Naive thymus-derived CD4-positive, alpha-beta T cell (primary cell): ENCODE measurements around the gene CCDC116. TPM values are rescaled to one million over a fixed set of nuclear protein-coding genes. Genes with fewer than 3 reads are reported as not detected.
A peak's percentile ranks its signal among the peaks of the same experiment; 100 is the strongest.

ENCODE experiments used
- ATAC-seq: fragments of 150-1000 bp; cut with Tn5 transposase; 2 replicates; pipeline ENCODE4 v1.10.0; 2021; ENCODE audit warnings: mild to moderate bottlenecking, moderate library complexity
- CTCF ChIA-PET: fragments of 350-600 bp; sonication (Branson Sonifier 250); formaldehyde crosslinking; loops from one replicate; lab custom pipeline; 2021; ENCODE audit warnings: antibody characterized with exemption; lab: Charles Lee
- POLR2A ChIA-PET: fragments of 350-600 bp; sonication (Branson Sonifier 250); formaldehyde crosslinking; loops from one replicate; lab custom pipeline; 2021; ENCODE audit warnings: antibody characterized with exemption, inconsistent platforms; lab: Charles Lee
- DNase-seq, 9 donors: peaks; one replicate each; pipeline versions ENCODE4 v3.0.0 to v3.0.0-alpha.2; 2020 to 2022; ENCODE audit warnings: mixed read lengths in 1 of 9
- H3K27ac ChIP-seq: one replicate; pipeline ENCODE4 v1.7.0; 2013; ENCODE audit warnings: mild to moderate bottlenecking, low read depth, low read length, moderate library complexity
- H3K27me3 ChIP-seq, 2 donors: one replicate each; pipeline ENCODE4 v1.7.0; 2013; ENCODE audit warnings: low read length in 2 of 2, mild to moderate bottlenecking in 2 of 2, moderate library complexity in 2 of 2; ENCODE audit not compliant: control insufficient read depth in 2 of 2, insufficient read depth in 2 of 2
- H3K36me3 ChIP-seq, 3 experiments: 1 replicate in 2 of 3; 2 replicates in 1 of 3; pipeline ENCODE4 v1.7.0; 2013; ENCODE audit warnings: low read length in 3 of 3, mild to moderate bottlenecking in 3 of 3, moderate library complexity in 1 of 3; ENCODE audit not compliant: insufficient read depth in 3 of 3, control insufficient read depth in 2 of 3
- H3K4me1 ChIP-seq, 2 donors: one replicate each; pipeline ENCODE4 v1.7.0; 2013; ENCODE audit warnings: low read length in 2 of 2, mild to moderate bottlenecking in 2 of 2, moderate library complexity in 1 of 2; ENCODE audit not compliant: control insufficient read depth in 2 of 2, insufficient read depth in 2 of 2
- H3K4me3 ChIP-seq: 2 replicates; pipeline ENCODE4 v1.7.0; 2013; ENCODE audit warnings: mild to moderate bottlenecking, low read length
- H3K9me3 ChIP-seq, 3 experiments: 1 replicate in 2 of 3; 2 replicates in 1 of 3; pipeline ENCODE4 v1.7.0; 2013; ENCODE audit warnings: low read length in 3 of 3; ENCODE audit not compliant: control insufficient read depth in 2 of 3
- H3K27ac Mint-ChIP-seq, 9 donors: one replicate each; pipeline ENCODE4 v1.8.0; 2020 to 2022; ENCODE audit warnings: mixed read lengths in 9 of 9, mild to moderate bottlenecking in 8 of 9, moderate library complexity in 5 of 9, inconsistent platforms in 2 of 9
- H3K27me3 Mint-ChIP-seq, 5 donors: one replicate each; pipeline ENCODE4 v1.8.0; 2021 to 2022; ENCODE audit warnings: mixed read lengths in 5 of 5, mild to moderate bottlenecking in 1 of 5
- H3K36me3 Mint-ChIP-seq, 5 donors: one replicate each; pipeline ENCODE4 v1.8.0; 2020 to 2022; ENCODE audit warnings: mixed read lengths in 5 of 5, mild to moderate bottlenecking in 3 of 5, inconsistent platforms in 1 of 5
- H3K4me1 Mint-ChIP-seq, 7 donors: one replicate each; pipeline ENCODE4 v1.8.0; 2020 to 2022; ENCODE audit warnings: mixed read lengths in 7 of 7, mild to moderate bottlenecking in 3 of 7, inconsistent platforms in 1 of 7
- H3K4me3 Mint-ChIP-seq, 10 donors: one replicate each; pipeline ENCODE4 v1.8.0; 2020 to 2022; ENCODE audit warnings: mild to moderate bottlenecking in 10 of 10, mixed read lengths in 10 of 10, moderate library complexity in 6 of 10, inconsistent platforms in 2 of 10
- H3K9me3 Mint-ChIP-seq, 11 donors: one replicate each; pipeline ENCODE4 v1.8.0; 2020 to 2022; ENCODE audit warnings: mixed read lengths in 11 of 11, mild to moderate bottlenecking in 4 of 11, inconsistent platforms in 1 of 11, moderate library complexity in 1 of 11
- intact Hi-C, 2 donors: fragments of 100-400 bp; cut with micrococcal nuclease; formaldehyde crosslinking; loops; one replicate each; pipeline ENCODE4 v1.15.1; 2023
- polyA plus RNA-seq, 2 donors: library from polyadenylated mRNA; unstranded; fragments of 300-500 nt; fragmentation: Illumina TruSeq; gene quantifications; one replicate each; pipeline ENCODE4 v1.2.3, GENCODE V29; 2021
- total RNA-seq, 6 experiments: library from RNA in 5 of 6; stranded (reverse) in 5 of 6; gene quantifications; 1 replicate in 5 of 6; 2 replicates in 1 of 6; pipeline ENCODE4 v1.2.3 and lab custom pipeline; 2021 to 2026

CCDC116 gene
- total and polyA plus RNA-seq, 7 experiments from 2014 or later = 0.21 to 0.43 (median 0.27) TPM; not detected in 3

DNA sequence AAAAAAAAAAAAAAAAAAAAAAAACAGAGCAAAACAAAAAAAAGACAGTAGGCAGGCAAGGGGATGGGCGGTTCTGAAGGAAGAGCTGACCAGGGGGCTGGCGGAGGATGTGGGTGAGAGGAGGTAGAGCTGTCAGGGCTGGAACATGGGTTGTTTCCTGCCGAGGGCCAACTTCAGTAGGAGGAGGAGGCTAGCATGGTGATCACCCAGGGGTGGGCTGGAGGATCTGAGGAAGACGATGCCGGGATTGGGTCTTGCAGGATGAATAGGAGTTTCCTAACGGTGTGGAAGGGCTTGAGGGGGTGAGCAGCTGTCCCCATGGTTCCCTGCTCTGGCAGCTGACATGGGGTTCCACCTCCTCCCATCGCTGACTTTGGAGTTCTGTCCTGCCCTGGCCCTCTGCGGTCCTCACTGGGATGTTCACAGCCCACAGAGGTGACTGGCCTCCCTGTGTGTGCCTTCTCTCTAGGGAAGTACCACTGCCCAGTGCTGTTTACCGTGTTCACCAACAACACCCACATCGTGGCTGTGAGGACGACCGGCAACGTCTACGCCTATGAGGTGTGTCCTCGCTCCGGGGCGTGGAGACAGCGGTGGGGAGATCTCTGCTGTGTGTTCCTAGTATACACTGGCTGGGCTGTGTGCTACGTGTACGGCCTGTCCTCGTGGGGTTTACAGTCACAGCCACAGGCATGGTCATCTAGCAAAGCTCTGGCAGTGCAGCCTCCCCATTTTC lies 48.4 kb downstream of the CCDC116 start:
- Histone ChIP-seq H3K4me1 (no peaks in the 10 kb centered on the region), H3K36me3 (peaks cover 0 to 52% (median 6%) of the 10 kb centered on the region in 3 experiments), H3K4me3 (no peak overlapping the region), H3K27ac (no peak overlapping the region), H3K27me3 (no peaks in the 10 kb centered on the region), H3K9me3 (no peaks in the 10 kb centered on the region)
- intact Hi-C loops = no loop called here
- Mint-ChIP-seq H3K4me1 (peaks cover 0 to 12% (median 0%) of the 10 kb centered on the region in 7 donors), H3K27me3 (no peaks in the 10 kb centered on the region), H3K36me3 (peaks cover 0 to 44% (median 10%) of the 10 kb centered on the region in 5 donors), H3K9me3 (no peaks in the 10 kb centered on the region), H3K27ac (peak overlapping the region in 2 of 9 donors; percentile 36 to 38), H3K4me3 (peak overlapping the region in 1 of 10 donors; percentile 25)
- POLR2A ChIA-PET = no interaction called here
- peak; percentile 48 for ATAC-seq
- DNase-seq = no peak
- CTCF ChIA-PET = no interaction called here

DNA sequence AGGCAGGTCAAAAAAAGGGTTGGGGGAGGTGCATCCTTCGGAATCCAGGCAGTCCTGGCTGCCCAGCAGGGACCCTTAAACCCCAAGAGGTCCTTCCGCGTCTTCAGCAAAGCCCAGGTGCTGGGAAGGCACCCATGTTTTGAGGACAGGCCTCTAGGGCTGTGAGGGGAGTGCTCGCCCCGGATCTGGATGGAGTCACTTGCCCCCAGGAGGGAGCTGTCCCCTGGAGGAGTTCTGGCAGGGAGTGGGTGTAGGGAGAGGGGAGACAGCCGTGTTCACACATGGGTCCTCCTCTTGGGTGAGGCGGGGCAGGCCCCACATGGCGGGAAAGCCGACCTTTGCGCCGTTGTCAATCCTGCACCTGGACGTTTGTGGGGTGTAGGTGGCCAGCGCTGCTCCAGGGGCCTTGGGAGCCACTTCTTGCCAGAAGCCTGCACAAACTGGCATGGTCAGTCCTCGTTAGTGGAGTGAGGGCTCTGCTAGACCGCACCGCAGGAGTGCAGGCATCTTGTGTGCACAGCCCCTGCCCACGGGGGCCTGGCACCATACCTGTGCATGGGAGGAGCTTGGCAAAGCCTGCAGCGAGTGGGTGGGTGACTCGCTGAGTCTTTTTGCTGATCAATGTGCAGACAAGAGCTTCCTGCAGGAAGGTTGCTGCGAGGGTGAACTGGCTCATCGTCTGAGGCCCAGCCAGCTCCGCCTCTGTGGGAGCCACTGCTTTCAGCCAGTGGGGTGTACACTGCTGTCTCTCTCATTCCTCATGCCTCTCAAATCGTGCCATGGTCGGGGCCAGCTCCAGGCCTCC lies 49.2 kb downstream of the CCDC116 start:
- intact Hi-C loops = no loop called here
- no peaks in the 10 kb centered on the region for H3K27me3 Mint-ChIP-seq
- H3K4me3 Mint-ChIP-seq = no peak overlapping the region
- Histone ChIP-seq H3K27ac (no peak overlapping the region), H3K4me1 (no peaks in the 10 kb centered on the region), H3K36me3 (peaks cover 0 to 58% (median 6%) of the 10 kb centered on the region in 3 experiments), H3K9me3 (no peaks in the 10 kb centered on the region), H3K4me3 (no peak overlapping the region), H3K27me3 (no peaks in the 10 kb centered on the region)
- H3K9me3 Mint-ChIP-seq = no peaks in the 10 kb centered on the region
- CTCF ChIA-PET = no interaction called here
- ATAC-seq (no peak), DNase-seq (no peak)
- H3K27ac Mint-ChIP-seq = peak overlapping the region in 3 of 9 donors; percentile 22 to 62 (median 36)
- POLR2A ChIA-PET = no interaction called here
- peaks cover 0 to 37% (median 3%) of the 10 kb centered on the region in 5 donors for H3K36me3 Mint-ChIP-seq
- H3K4me1 Mint-ChIP-seq = peaks cover 0 to 12% (median 0%) of the 10 kb centered on the region in 7 donors

DNA sequence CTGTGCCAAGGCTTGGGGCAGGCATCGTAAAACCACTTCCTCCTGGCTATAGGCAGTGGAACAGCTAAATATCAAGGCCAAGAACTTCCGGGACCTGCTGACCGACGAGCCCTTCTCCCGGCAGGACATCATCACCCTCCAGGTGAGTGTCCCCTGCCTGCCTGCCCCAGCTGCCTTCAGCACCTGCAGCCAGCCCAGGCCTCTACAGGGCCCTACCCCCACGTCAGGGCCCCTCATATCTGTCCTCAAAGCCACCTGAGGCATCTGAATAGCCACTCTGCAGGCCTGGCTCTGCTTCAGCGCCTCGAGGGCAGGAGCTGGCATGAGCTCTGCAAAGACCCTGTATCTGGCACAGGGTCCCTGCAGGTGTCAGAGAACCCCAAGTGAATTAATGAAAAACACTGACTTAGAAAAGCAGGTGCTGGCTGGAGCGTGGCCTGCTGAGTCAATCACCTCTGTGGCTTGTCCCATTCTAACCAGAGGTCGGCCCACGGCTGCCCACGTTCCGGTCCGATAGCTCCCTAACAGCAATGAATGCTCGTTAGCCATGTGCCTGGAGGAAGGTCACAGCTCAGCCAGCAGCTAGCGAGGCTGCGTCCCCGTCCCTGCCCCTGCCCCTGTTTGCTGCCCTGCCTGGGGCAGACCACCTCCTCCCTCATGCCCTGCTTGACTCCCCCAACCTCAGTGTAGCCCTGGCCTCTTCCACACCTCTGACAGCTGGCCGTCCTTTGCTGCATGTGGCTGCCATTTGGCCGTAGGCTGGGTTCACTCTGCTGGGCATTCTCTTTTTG lies 50.0 kb downstream of the CCDC116 start:
- H3K4me1 ChIP-seq = no peaks in the 10 kb centered on the region

DNA sequence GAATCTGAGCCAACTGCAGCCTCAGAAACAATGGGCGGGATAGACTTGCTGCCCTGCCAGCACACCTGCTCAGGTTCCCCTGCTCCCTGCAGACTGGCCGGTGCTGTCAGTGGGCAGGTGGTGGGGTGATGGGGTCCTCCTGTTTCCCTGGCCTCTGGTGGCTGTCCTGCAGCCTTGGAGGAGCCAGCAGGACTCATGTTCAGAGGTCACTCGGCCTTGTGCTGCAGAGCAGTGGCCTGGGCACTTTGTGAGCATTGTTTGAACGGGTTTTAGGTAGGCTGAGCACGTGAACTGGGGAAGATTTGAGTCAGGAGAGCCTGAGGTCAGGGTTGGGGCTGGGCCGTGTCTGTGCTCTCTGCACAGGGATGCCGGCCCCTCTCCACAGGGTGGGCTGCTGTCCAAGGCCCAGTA lies 50.8 kb downstream of the CCDC116 start:
- Histone ChIP-seq H3K27ac (no peak overlapping the region), H3K27me3 (no peaks in the 10 kb centered on the region), H3K4me3 (no peak overlapping the region), H3K4me1 (no peaks in the 10 kb centered on the region), H3K36me3 (peaks cover 0 to 71% (median 6%) of the 10 kb centered on the region in 3 experiments), H3K9me3 (no peaks in the 10 kb centered on the region)
- no peaks in the 10 kb centered on the region for H3K27me3 Mint-ChIP-seq
- H3K27ac Mint-ChIP-seq = no peak overlapping the region
- no peak for ATAC-seq
- POLR2A ChIA-PET = no interaction called here
- H3K4me3 Mint-ChIP-seq = no peak overlapping the region
- intact Hi-C loops = no loop called here
- DNase-seq = no peak
- no peaks in the 10 kb centered on the region for H3K9me3 Mint-ChIP-seq
- peaks cover 0 to 31% (median 3%) of the 10 kb centered on the region in 5 donors for H3K36me3 Mint-ChIP-seq
- peaks cover 0 to 11% (median 0%) of the 10 kb centered on the region in 7 donors for H3K4me1 Mint-ChIP-seq
- CTCF ChIA-PET = no interaction called here

More for the DNA sequence above, 50.0 kb downstream of the CCDC116 start:
- H3K4me3 Mint-ChIP-seq = no peak overlapping the region
- no peak overlapping the region for H3K27ac ChIP-seq
- ChIA-PET POLR2A (no interaction called here), CTCF (interaction anchor here (0.7 kb wide), 1 partner anchor 1624 kb away, joined by 3 read pairs; no protein-coding TSS in a partner anchor)
- no peak for ATAC-seq
- H3K9me3 Mint-ChIP-seq = no peaks in the 10 kb centered on the region
- no peaks in the 10 kb centered on the region for H3K27me3 Mint-ChIP-seq
- no peak for DNase-seq
- H3K9me3 ChIP-seq = no peaks in the 10 kb centered on the region
- H3K36me3 Mint-ChIP-seq = peaks cover 0 to 33% (median 3%) of the 10 kb centered on the region in 5 donors
- H3K27me3 ChIP-seq = no peaks in the 10 kb centered on the region
- peaks cover 0 to 12% (median 0%) of the 10 kb centered on the region in 7 donors for H3K4me1 Mint-ChIP-seq
- peaks cover 0 to 66% (median 6%) of the 10 kb centered on the region in 3 experiments for H3K36me3 ChIP-seq
- no peak overlapping the region for H3K4me3 ChIP-seq
- H3K27ac Mint-ChIP-seq = no peak overlapping the region
- intact Hi-C loops = no loop called here

DNA sequence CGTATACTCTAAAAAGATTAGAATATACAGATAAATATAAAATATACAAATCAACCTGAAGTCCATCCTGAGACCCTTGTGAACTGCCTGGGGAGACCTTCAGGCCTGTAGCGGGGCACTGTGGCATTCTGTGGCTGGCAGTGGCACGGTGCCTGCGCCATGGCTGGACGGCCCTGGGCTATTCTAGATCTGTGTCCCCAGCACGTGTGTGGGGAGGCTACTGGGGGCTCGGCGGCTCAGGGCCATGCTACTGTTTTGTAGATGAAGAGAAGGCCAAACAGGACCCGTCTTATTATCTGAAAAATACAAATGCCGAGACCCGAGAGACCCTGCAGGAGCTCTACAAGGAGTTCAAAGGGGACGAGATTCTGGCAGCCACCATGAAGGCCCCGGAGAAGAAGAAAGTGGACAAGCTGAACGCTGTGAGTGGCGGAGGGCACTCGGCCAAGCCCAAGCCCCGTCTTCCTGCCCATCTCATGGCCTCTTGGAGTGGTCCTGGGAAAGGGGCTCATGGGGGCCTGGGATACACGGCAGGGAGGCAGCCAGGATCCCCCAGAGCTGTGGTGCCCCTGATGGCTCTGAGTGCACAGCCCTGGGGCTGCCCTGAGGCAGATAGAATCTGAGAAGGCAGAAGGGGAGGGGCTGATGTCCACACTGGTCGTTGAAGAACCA lies 52.1 kb downstream of the CCDC116 start:
- H3K9me3 ChIP-seq = no peaks in the 10 kb centered on the region
- POLR2A ChIA-PET = no interaction called here
- H3K9me3 Mint-ChIP-seq = no peaks in the 10 kb centered on the region
- peaks cover 0 to 10% (median 0%) of the 10 kb centered on the region in 7 donors for H3K4me1 Mint-ChIP-seq
- H3K27ac ChIP-seq = no peak overlapping the region
- H3K27me3 Mint-ChIP-seq = no peaks in the 10 kb centered on the region
- ATAC-seq = no peak
- H3K4me3 ChIP-seq = no peak overlapping the region
- DNase-seq = no peak
- H3K36me3 ChIP-seq = peaks cover 0 to 83% (median 6%) of the 10 kb centered on the region in 3 experiments
- no peaks in the 10 kb centered on the region for H3K4me1 ChIP-seq
- no peak overlapping the region for H3K4me3 Mint-ChIP-seq
- H3K36me3 Mint-ChIP-seq = peaks cover 0 to 31% (median 3%) of the 10 kb centered on the region in 5 donors
- H3K27ac Mint-ChIP-seq = no peak overlapping the region
- H3K27me3 ChIP-seq = no peaks in the 10 kb centered on the region
- CTCF ChIA-PET = interaction anchor here (0.7 kb wide), 1 partner anchor 15 kb away, joined by 3 read pairs; no protein-coding TSS in a partner anchor
- intact Hi-C loops = no loop called here

DNA sequence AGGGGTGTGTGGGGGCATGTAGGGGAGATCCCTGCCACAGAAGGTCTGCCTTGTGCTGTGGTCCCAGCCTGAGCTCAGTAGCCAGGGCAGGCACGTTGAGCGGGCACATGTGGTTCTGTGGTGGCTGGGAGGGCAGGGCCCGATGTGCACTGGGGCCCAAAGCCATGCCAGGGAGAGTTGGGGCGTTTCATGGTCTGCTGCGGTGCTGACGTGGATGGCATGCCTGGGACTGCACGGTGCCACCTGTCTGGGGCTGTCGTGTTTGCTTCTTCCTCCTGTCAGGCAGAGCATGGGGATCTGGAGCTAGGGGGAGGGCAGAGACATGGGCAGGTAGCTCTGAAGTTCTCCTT lies 52.6 kb downstream of the CCDC116 start:
- H3K4me3 Mint-ChIP-seq = no peak overlapping the region
- no peak for ATAC-seq
- no peaks in the 10 kb centered on the region for H3K9me3 ChIP-seq
- H3K4me3 ChIP-seq = no peak overlapping the region
- no peaks in the 10 kb centered on the region for H3K27me3 Mint-ChIP-seq
- ChIA-PET POLR2A (no interaction called here), CTCF (interaction anchor here (0.7 kb wide), 1 partner anchor 15 kb away, joined by 3 read pairs; no protein-coding TSS in a partner anchor)
- no peak for DNase-seq
- H3K27ac ChIP-seq = no peak overlapping the region
- peaks cover 0 to 88% (median 6%) of the 10 kb centered on the region in 3 experiments for H3K36me3 ChIP-seq
- H3K9me3 Mint-ChIP-seq = no peaks in the 10 kb centered on the region
- H3K36me3 Mint-ChIP-seq = peaks cover 0 to 33% (median 3%) of the 10 kb centered on the region in 5 donors
- H3K4me1 Mint-ChIP-seq = peaks cover 0 to 12% (median 0%) of the 10 kb centered on the region in 7 donors
- H3K27me3 ChIP-seq = no peaks in the 10 kb centered on the region
- H3K27ac Mint-ChIP-seq = peak overlapping the region in 1 of 9 donors; percentile 50
- H3K4me1 ChIP-seq = no peaks in the 10 kb centered on the region
- intact Hi-C loops = no loop called here
